GM23338 (cell line): Measurements from ENCODE around the gene CCL20.

Source experiments
- CREB1 ChIP-seq: fragments of 250-450 bp; sonication (Bioruptor Pico); IDR thresholded peaks from 2 replicates; pipeline ENCODE4 v1.5.0; 2020; ENCODE audit warnings: low read depth, mild to moderate bottlenecking, moderate library complexity
- TF ChIP-seq, protein P1 (sequence below), 2 experiments: fragments of 200-600 bp in 1 of 2; sonication (generic) in 1 of 2; conservative IDR thresholded peaks; 2 replicates each; pipeline versions ENCODE4 v1.5.1 to v1.6.1; 2016 to 2017; ENCODE audit warnings: antibody characterized with exemption in 2 of 2, low read depth in 2 of 2, mild to moderate bottlenecking in 2 of 2, moderate library complexity in 1 of 2

DNA sequence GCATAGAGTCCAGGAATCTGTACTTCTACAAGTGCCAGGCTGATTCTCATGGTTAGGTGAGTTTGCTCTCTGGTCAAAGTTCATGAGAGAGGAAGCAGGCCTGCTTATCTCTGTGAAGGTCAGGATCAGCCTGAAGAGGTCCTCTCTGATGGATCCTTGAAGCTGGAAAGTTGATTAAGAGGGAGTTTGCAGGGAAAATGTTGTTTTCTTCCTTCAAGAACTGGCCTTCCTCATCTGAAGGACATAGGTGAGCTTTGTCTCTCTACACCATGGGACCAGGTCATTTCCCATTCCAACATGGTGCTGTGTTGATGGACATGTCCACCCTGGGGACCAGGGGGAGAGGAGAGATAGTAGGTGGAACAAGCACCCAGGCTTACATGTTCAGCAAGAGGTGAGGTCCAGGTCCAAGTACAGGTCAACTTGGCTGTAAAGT, 14.9 kb downstream of the CCL20 start:
- no peak for TF ChIP-seq CREB1 (CRISPR knock-in tag)
- TF ChIP-seq, protein P1, sequence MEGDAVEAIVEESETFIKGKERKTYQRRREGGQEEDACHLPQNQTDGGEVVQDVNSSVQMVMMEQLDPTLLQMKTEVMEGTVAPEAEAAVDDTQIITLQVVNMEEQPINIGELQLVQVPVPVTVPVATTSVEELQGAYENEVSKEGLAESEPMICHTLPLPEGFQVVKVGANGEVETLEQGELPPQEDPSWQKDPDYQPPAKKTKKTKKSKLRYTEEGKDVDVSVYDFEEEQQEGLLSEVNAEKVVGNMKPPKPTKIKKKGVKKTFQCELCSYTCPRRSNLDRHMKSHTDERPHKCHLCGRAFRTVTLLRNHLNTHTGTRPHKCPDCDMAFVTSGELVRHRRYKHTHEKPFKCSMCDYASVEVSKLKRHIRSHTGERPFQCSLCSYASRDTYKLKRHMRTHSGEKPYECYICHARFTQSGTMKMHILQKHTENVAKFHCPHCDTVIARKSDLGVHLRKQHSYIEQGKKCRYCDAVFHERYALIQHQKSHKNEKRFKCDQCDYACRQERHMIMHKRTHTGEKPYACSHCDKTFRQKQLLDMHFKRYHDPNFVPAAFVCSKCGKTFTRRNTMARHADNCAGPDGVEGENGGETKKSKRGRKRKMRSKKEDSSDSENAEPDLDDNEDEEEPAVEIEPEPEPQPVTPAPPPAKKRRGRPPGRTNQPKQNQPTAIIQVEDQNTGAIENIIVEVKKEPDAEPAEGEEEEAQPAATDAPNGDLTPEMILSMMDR (conservative IDR thresholded peaks at IDR 0.05; ENCODE audit: low read depth in 2 of 2): no peak
